Measurements from ENCODE around the gene AKAP6.
"Not testable (repeated sequence)": the region's sequence is repeated elsewhere in the genome, so short reads cannot be mapped to it uniquely, and the experiment has no call there.

AKAP6 gene

GRCh38 chr14:32366986-32367385 lies 37.9 kb downstream of the AKAP6 start:
- DNase-seq: no peak
- no peaks in the 10 kb centered on the region for H3K27me3 ChIP-seq (replicated peaks; ENCODE audit: control insufficient read depth, insufficient read depth, low read length, poor library complexity, severe bottlenecking)
- H3K36me3 ChIP-seq (ENCODE audit: control insufficient read depth, insufficient read depth, low read length): no peaks in the 10 kb centered on the region
- no peak overlapping the region for H3K4me3 ChIP-seq (ENCODE audit: insufficient read depth, low read depth, low read length, poor library complexity, severe bottlenecking)
- no peak overlapping the region for H3K27ac ChIP-seq (ENCODE audit: insufficient read depth, low read length, poor library complexity, severe bottlenecking)
- no peaks in the 10 kb centered on the region for H3K9me3 ChIP-seq (ENCODE audit: control insufficient read depth, low read length)
- H3K4me1 ChIP-seq (ENCODE audit: control insufficient read depth, insufficient read depth, low read length, poor library complexity, severe bottlenecking): no peaks in the 10 kb centered on the region

- no peaks in the 10 kb centered on the region for H3K4me1 ChIP-seq (ENCODE audit: control insufficient read depth, insufficient read depth, low read length, poor library complexity, severe bottlenecking)
- no peaks in the 10 kb centered on the region for H3K27me3 ChIP-seq (replicated peaks; ENCODE audit: control insufficient read depth, insufficient read depth, low read length, poor library complexity, severe bottlenecking)
- H3K4me3 ChIP-seq (ENCODE audit: insufficient read depth, low read depth, low read length, poor library complexity, severe bottlenecking): no peak overlapping the region
- no peaks in the 10 kb centered on the region for H3K9me3 ChIP-seq (ENCODE audit: control insufficient read depth, low read length)
- H3K36me3 ChIP-seq (ENCODE audit: control insufficient read depth, insufficient read depth, low read length): no peaks in the 10 kb centered on the region
- no peak overlapping the region for H3K27ac ChIP-seq (ENCODE audit: insufficient read depth, low read length, poor library complexity, severe bottlenecking)
- no peak for DNase-seq
Observed at GRCh38 chr14:32367516-32367915, 38.4 kb downstream of the AKAP6 start.

GRCh38 chr14:32368107-32368506 lies 39.0 kb downstream of the AKAP6 start:
- H3K36me3 ChIP-seq (ENCODE audit: control insufficient read depth, insufficient read depth, low read length): no peaks in the 10 kb centered on the region
- H3K4me3 ChIP-seq (ENCODE audit: insufficient read depth, low read depth, low read length, poor library complexity, severe bottlenecking): no peak overlapping the region
- no peak overlapping the region for H3K27ac ChIP-seq (ENCODE audit: insufficient read depth, low read length, poor library complexity, severe bottlenecking)
- no peaks in the 10 kb centered on the region for H3K27me3 ChIP-seq (replicated peaks; ENCODE audit: control insufficient read depth, insufficient read depth, low read length, poor library complexity, severe bottlenecking)
- H3K4me1 ChIP-seq (ENCODE audit: control insufficient read depth, insufficient read depth, low read length, poor library complexity, severe bottlenecking): no peaks in the 10 kb centered on the region
- no peaks in the 10 kb centered on the region for H3K9me3 ChIP-seq (ENCODE audit: control insufficient read depth, low read length)
- no peak for DNase-seq

GRCh38 chr14:32370714-32371113 lies 41.6 kb downstream of the AKAP6 start:
- no peak for DNase-seq
- H3K4me3 ChIP-seq (ENCODE audit: insufficient read depth, low read depth, low read length, poor library complexity, severe bottlenecking): no peak overlapping the region
- H3K36me3 ChIP-seq (ENCODE audit: control insufficient read depth, insufficient read depth, low read length): no peaks in the 10 kb centered on the region
- H3K9me3 ChIP-seq (ENCODE audit: control insufficient read depth, low read length): no peaks in the 10 kb centered on the region
- H3K4me1 ChIP-seq (ENCODE audit: control insufficient read depth, insufficient read depth, low read length, poor library complexity, severe bottlenecking): no peaks in the 10 kb centered on the region
- H3K27me3 ChIP-seq (replicated peaks; ENCODE audit: control insufficient read depth, insufficient read depth, low read length, poor library complexity, severe bottlenecking): no peaks in the 10 kb centered on the region
- H3K27ac ChIP-seq (ENCODE audit: insufficient read depth, low read length, poor library complexity, severe bottlenecking): no peak overlapping the region

GRCh38 chr14:32372154-32372553 lies 43.1 kb downstream of the AKAP6 start:
- Histone ChIP-seq H3K27ac (ENCODE audit: insufficient read depth, low read length, poor library complexity, severe bottlenecking) (no peak overlapping the region), H3K4me3 (ENCODE audit: insufficient read depth, low read depth, low read length, poor library complexity, severe bottlenecking) (no peak overlapping the region), H3K9me3 (ENCODE audit: control insufficient read depth, low read length) (no peaks in the 10 kb centered on the region), H3K4me1 (ENCODE audit: control insufficient read depth, insufficient read depth, low read length, poor library complexity, severe bottlenecking) (no peaks in the 10 kb centered on the region), H3K27me3 (replicated peaks; ENCODE audit: control insufficient read depth, insufficient read depth, low read length, poor library complexity, severe bottlenecking) (no peaks in the 10 kb centered on the region), H3K36me3 (ENCODE audit: control insufficient read depth, insufficient read depth, low read length) (no peaks in the 10 kb centered on the region)
- DNase-seq: no peak

- not testable (repeated sequence) for H3K9me3 ChIP-seq (ENCODE audit: control insufficient read depth, low read length); H3K27me3 ChIP-seq (replicated peaks; ENCODE audit: control insufficient read depth, insufficient read depth, low read length, poor library complexity, severe bottlenecking); H3K27ac ChIP-seq (ENCODE audit: insufficient read depth, low read length, poor library complexity, severe bottlenecking); H3K4me1 ChIP-seq (ENCODE audit: control insufficient read depth, insufficient read depth, low read length, poor library complexity, severe bottlenecking); DNase-seq; H3K36me3 ChIP-seq (ENCODE audit: control insufficient read depth, insufficient read depth, low read length); H3K4me3 ChIP-seq (ENCODE audit: insufficient read depth, low read depth, low read length, poor library complexity, severe bottlenecking)
Observed at GRCh38 chr14:32373174-32373573, 44.1 kb downstream of the AKAP6 start.

- H3K27ac ChIP-seq (ENCODE audit: insufficient read depth, low read length, poor library complexity, severe bottlenecking): no peak overlapping the region
- H3K4me1 ChIP-seq (ENCODE audit: control insufficient read depth, insufficient read depth, low read length, poor library complexity, severe bottlenecking): no peaks in the 10 kb centered on the region
- no peak for DNase-seq
- H3K36me3 ChIP-seq (ENCODE audit: control insufficient read depth, insufficient read depth, low read length): no peaks in the 10 kb centered on the region
- H3K9me3 ChIP-seq (ENCODE audit: control insufficient read depth, low read length): no peaks in the 10 kb centered on the region
- no peak overlapping the region for H3K4me3 ChIP-seq (ENCODE audit: insufficient read depth, low read depth, low read length, poor library complexity, severe bottlenecking)
- no peaks in the 10 kb centered on the region for H3K27me3 ChIP-seq (replicated peaks; ENCODE audit: control insufficient read depth, insufficient read depth, low read length, poor library complexity, severe bottlenecking)
Observed at GRCh38 chr14:32374155-32374554, 45.1 kb downstream of the AKAP6 start.

- Histone ChIP-seq H3K27me3 (replicated peaks; ENCODE audit: control insufficient read depth, insufficient read depth, low read length, poor library complexity, severe bottlenecking) (no peaks in the 10 kb centered on the region), H3K4me3 (ENCODE audit: insufficient read depth, low read depth, low read length, poor library complexity, severe bottlenecking) (no peak overlapping the region), H3K27ac (ENCODE audit: insufficient read depth, low read length, poor library complexity, severe bottlenecking) (no peak overlapping the region), H3K4me1 (ENCODE audit: control insufficient read depth, insufficient read depth, low read length, poor library complexity, severe bottlenecking) (no peaks in the 10 kb centered on the region), H3K36me3 (ENCODE audit: control insufficient read depth, insufficient read depth, low read length) (no peaks in the 10 kb centered on the region), H3K9me3 (ENCODE audit: control insufficient read depth, low read length) (no peaks in the 10 kb centered on the region)
- DNase-seq: no peak
Observed at GRCh38 chr14:32375663-32376062, 46.6 kb downstream of the AKAP6 start.

- no peaks in the 10 kb centered on the region for H3K36me3 ChIP-seq (ENCODE audit: control insufficient read depth, insufficient read depth, low read length)
- DNase-seq: no peak
- H3K27me3 ChIP-seq (replicated peaks; ENCODE audit: control insufficient read depth, insufficient read depth, low read length, poor library complexity, severe bottlenecking): no peaks in the 10 kb centered on the region
- H3K4me1 ChIP-seq (ENCODE audit: control insufficient read depth, insufficient read depth, low read length, poor library complexity, severe bottlenecking): no peaks in the 10 kb centered on the region
- H3K4me3 ChIP-seq (ENCODE audit: insufficient read depth, low read depth, low read length, poor library complexity, severe bottlenecking): no peak overlapping the region
- H3K27ac ChIP-seq (ENCODE audit: insufficient read depth, low read length, poor library complexity, severe bottlenecking): no peak overlapping the region
- H3K9me3 ChIP-seq (ENCODE audit: control insufficient read depth, low read length): no peaks in the 10 kb centered on the region
Observed at GRCh38 chr14:32377046-32377646, 48.0 kb downstream of the AKAP6 start.

- Histone ChIP-seq H3K36me3 (ENCODE audit: control insufficient read depth, insufficient read depth, low read length) (no peaks in the 10 kb centered on the region), H3K9me3 (ENCODE audit: control insufficient read depth, low read length) (no peaks in the 10 kb centered on the region), H3K4me3 (ENCODE audit: insufficient read depth, low read depth, low read length, poor library complexity, severe bottlenecking) (no peak overlapping the region), H3K27ac (ENCODE audit: insufficient read depth, low read length, poor library complexity, severe bottlenecking) (no peak overlapping the region), H3K4me1 (ENCODE audit: control insufficient read depth, insufficient read depth, low read length, poor library complexity, severe bottlenecking) (no peaks in the 10 kb centered on the region), H3K27me3 (replicated peaks; ENCODE audit: control insufficient read depth, insufficient read depth, low read length, poor library complexity, severe bottlenecking) (no peaks in the 10 kb centered on the region)
- DNase-seq: no peak
Observed at GRCh38 chr14:32378284-32378683, 49.2 kb downstream of the AKAP6 start.

Data from effector memory CD4-positive, alpha-beta T cell (primary cell).